B cell (primary cell): ENCODE results near the gene CELA3B. TPM values are rescaled to one million over a fixed set of nuclear protein-coding genes. Genes with fewer than 3 reads are reported as not detected.
"Not testable (repeated sequence)": the region's sequence is repeated elsewhere in the genome, so short reads cannot be mapped to it uniquely, and the experiment has no call there.

Source experiments
- ATAC-seq: fragments of 200-7000 bp; cut with Tn5 transposase; one replicate; pipeline ENCODE4 v1.10.0; 2021; ENCODE audit warnings: low read depth, mild to moderate bottlenecking, moderate number of reproducible peaks, moderate library complexity
- CTCF ChIA-PET: fragments of 350-600 bp; sonication (Branson Sonifier 250); formaldehyde crosslinking; loops from one replicate; lab custom pipeline; 2021; ENCODE audit warnings: antibody characterized with exemption, inconsistent platforms; lab: Charles Lee
- POLR2A ChIA-PET: fragments of 350-600 bp; sonication (Branson Sonifier 250); formaldehyde crosslinking; loops from one replicate; lab custom pipeline; 2021; ENCODE audit warnings: antibody characterized with exemption; lab: Charles Lee
- DNase-seq: peaks from one replicate; pipeline ENCODE4 v3.0.0; 2013
- H2AFZ ChIP-seq: 2 replicates; pipeline ENCODE4 v1.6.1; 2012; ENCODE audit warnings: mild to moderate bottlenecking, low read depth, low read length; ENCODE audit not compliant: insufficient read depth, poor library complexity, severe bottlenecking
- H3K27ac ChIP-seq, 2 donors: 1 replicate in 1 of 2; 2 replicates in 1 of 2; pipeline ENCODE4 v1.5.1; 2012 to 2013; ENCODE audit warnings: low read length in 2 of 2, mild to moderate bottlenecking in 2 of 2, moderate library complexity in 1 of 2
- H3K27me3 ChIP-seq, 4 experiments: fragments of 200-600 bp in 1 of 4; sonication (generic) in 1 of 4; replicated peaks in 1 of 4; 1 replicate in 2 of 4; 2 replicates in 2 of 4; pipeline versions ENCODE4 v1.6.1 to v1.7.0; 2013 to 2016; ENCODE audit warnings: low read length in 3 of 4, mild to moderate bottlenecking in 2 of 4, mixed read lengths in 1 of 4, moderate library complexity in 1 of 4; ENCODE audit not compliant: insufficient read depth in 4 of 4, control insufficient read depth in 3 of 4; ENCODE audit errors: control extremely low read depth in 1 of 4
- H3K36me3 ChIP-seq, 2 experiments: replicated peaks in 1 of 2; 1 replicate in 1 of 2; 2 replicates in 1 of 2; pipeline versions ENCODE4 v1.6.1 to v1.7.1; 2013; ENCODE audit warnings: low read length in 1 of 2; ENCODE audit not compliant: insufficient read depth in 2 of 2, control insufficient read depth in 1 of 2; ENCODE audit errors: control extremely low read depth in 1 of 2, extremely low read depth in 1 of 2
- H3K4me1 ChIP-seq, 2 donors: fragments of 200-600 bp in 1 of 2; sonication (generic) in 1 of 2; 1 replicate in 1 of 2; 2 replicates in 1 of 2; pipeline versions ENCODE4 v1.5.1 to v1.6.1; 2013 to 2017; ENCODE audit warnings: low read length in 2 of 2; ENCODE audit not compliant: control insufficient read depth in 2 of 2, insufficient read depth in 2 of 2
- H3K4me2 ChIP-seq: replicated peaks from 2 replicates; pipeline ENCODE3; 2012; ENCODE audit warnings: mild to moderate bottlenecking, low read depth, low read length; ENCODE audit not compliant: poor library complexity, severe bottlenecking
- H3K4me3 ChIP-seq, 5 experiments: fragments of 200-600 bp in 1 of 5; sonication (generic) in 1 of 5; 1 replicate in 3 of 5; 2 replicates in 2 of 5; pipeline versions ENCODE4 v1.5.1 to v1.7.0; 2011 to 2016; ENCODE audit warnings: low read length in 4 of 5, mild to moderate bottlenecking in 4 of 5, low read depth in 2 of 5, control low read depth in 1 of 5, moderate library complexity in 1 of 5; ENCODE audit not compliant: insufficient read depth in 1 of 5; ENCODE audit errors: control extremely low read depth in 1 of 5, extremely low read depth in 1 of 5
- H3K79me2 ChIP-seq: fragments of 200-600 bp; sonication (generic); one replicate; pipeline ENCODE4 v1.6.0; 2016; ENCODE audit warnings: low read length; ENCODE audit not compliant: control insufficient read depth, insufficient read depth
- H3K9ac ChIP-seq: fragments of 200-600 bp; sonication (generic); 2 replicates; pipeline ENCODE4 v1.6.1; 2017; ENCODE audit warnings: mild to moderate bottlenecking, low read length, moderate library complexity
- H3K9me3 ChIP-seq, 3 donors: one replicate each; pipeline versions ENCODE4 v1.6.1 to v1.7.1; 2013; ENCODE audit warnings: low read length in 2 of 3; ENCODE audit not compliant: control insufficient read depth in 2 of 3, insufficient read depth in 1 of 3; ENCODE audit errors: control extremely low read depth in 1 of 3
- H4K20me1 ChIP-seq: 2 replicates; pipeline ENCODE4 v1.6.0; 2012; ENCODE audit warnings: mild to moderate bottlenecking, low read length; ENCODE audit not compliant: insufficient read depth, control insufficient read depth, poor library complexity, severe bottlenecking
- H3K27ac Mint-ChIP-seq: one replicate; pipeline ENCODE4 v1.8.0; 2021; ENCODE audit warnings: mixed read lengths
- H3K27me3 Mint-ChIP-seq: one replicate; pipeline ENCODE4 v1.8.0; 2021; ENCODE audit warnings: mixed read lengths
- H3K4me1 Mint-ChIP-seq: one replicate; pipeline ENCODE4 v1.8.0; 2021; ENCODE audit warnings: mixed read lengths
- H3K4me3 Mint-ChIP-seq: one replicate; pipeline ENCODE4 v1.8.0; 2021; ENCODE audit warnings: mixed read lengths
- H3K9me3 Mint-ChIP-seq: one replicate; pipeline ENCODE4 v1.8.0; 2022; ENCODE audit warnings: mixed read lengths; ENCODE audit not compliant: insufficient read depth
- EZH2 ChIP-seq: IDR thresholded peaks from 2 replicates; pipeline ENCODE4 v1.6.1; 2012; ENCODE audit warnings: borderline replicate concordance, low read depth, mild to moderate bottlenecking, moderate library complexity, low read length; ENCODE audit not compliant: insufficient read depth, poor library complexity, severe bottlenecking
- WGBS: methylation state at CpG from one replicate; pipeline ENCODE4 v1.1.5; 2013; ENCODE audit warnings: missing lambda C conversion rate; ENCODE audit not compliant: insufficient coverage; 5-methylcytosine and 5-hydroxymethylcytosine counted together
- intact Hi-C: fragments of 100-400 bp; cut with micrococcal nuclease; formaldehyde crosslinking; loops from one replicate; pipeline ENCODE4 v1.10.0; 2022
- polyA plus RNA-seq: library from polyadenylated mRNA; depleted of rRNA; stranded (reverse); fragments of >200 nt; gene quantifications from 2 replicates; pipeline ENCODE4 v1.2.3, GENCODE V29; 2012
- total RNA-seq, 2 donors: library from RNA; stranded (reverse); fragments of 120-200 nt in 1 of 2; gene quantifications; 1 replicate in 1 of 2; 2 replicates in 1 of 2; pipeline versions ENCODE4 v1.2.3 to v1.2.4, GENCODE V29; 2013 to 2022
- TF ChIP-seq, protein P1 (sequence below): fragments of 200-600 bp; IDR thresholded peaks from one replicate; pipeline ENCODE4 v1.8.0; 2022; ENCODE audit warnings: antibody characterized with exemption, mild to moderate bottlenecking

CELA3B gene
- total and polyA plus RNA-seq, 2 donors (not counting 1 experiment from before 2014, with no cell fraction given) = not detected

- ATAC-seq = no peak
- no peaks in the 10 kb centered on the region for H3K9me3 Mint-ChIP-seq
- TF ChIP-seq, protein P1, sequence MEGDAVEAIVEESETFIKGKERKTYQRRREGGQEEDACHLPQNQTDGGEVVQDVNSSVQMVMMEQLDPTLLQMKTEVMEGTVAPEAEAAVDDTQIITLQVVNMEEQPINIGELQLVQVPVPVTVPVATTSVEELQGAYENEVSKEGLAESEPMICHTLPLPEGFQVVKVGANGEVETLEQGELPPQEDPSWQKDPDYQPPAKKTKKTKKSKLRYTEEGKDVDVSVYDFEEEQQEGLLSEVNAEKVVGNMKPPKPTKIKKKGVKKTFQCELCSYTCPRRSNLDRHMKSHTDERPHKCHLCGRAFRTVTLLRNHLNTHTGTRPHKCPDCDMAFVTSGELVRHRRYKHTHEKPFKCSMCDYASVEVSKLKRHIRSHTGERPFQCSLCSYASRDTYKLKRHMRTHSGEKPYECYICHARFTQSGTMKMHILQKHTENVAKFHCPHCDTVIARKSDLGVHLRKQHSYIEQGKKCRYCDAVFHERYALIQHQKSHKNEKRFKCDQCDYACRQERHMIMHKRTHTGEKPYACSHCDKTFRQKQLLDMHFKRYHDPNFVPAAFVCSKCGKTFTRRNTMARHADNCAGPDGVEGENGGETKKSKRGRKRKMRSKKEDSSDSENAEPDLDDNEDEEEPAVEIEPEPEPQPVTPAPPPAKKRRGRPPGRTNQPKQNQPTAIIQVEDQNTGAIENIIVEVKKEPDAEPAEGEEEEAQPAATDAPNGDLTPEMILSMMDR = no peak
- no peak for TF ChIP-seq EZH2
- no peak overlapping the region for H3K4me3 Mint-ChIP-seq
- Histone ChIP-seq H3K36me3 (no peaks in the 10 kb centered on the region), H3K4me1 (peaks cover 3 to 5% of the 10 kb centered on the region in 2 donors), H3K79me2 (no peaks in the 10 kb centered on the region), H3K4me2 (no peak overlapping the region), H3K27ac (no peak overlapping the region), H3K9me3 (no peaks in the 10 kb centered on the region), H3K27me3 (peaks cover 0 to 3% (median 0%) of the 10 kb centered on the region in 4 experiments), H3K9ac (no peak overlapping the region), H2AFZ (no peak overlapping the region), H3K4me3 (no peak overlapping the region), H4K20me1 (no peaks in the 10 kb centered on the region)
- peaks cover 7% of the 10 kb centered on the region for H3K4me1 Mint-ChIP-seq
- ChIA-PET POLR2A (no interaction called here), CTCF (no interaction called here)
- peaks cover 14% of the 10 kb centered on the region for H3K27me3 Mint-ChIP-seq
- intact Hi-C loops = no loop called here
- DNase-seq = no peak
- no peak overlapping the region for H3K27ac Mint-ChIP-seq
- 87% methylated on average over 9 of the region's 10 CpGs for WGBS
These were observed 34.4 kb upstream of the CELA3B start for GRCh38 chr1:21942464-21942863.

GRCh38 chr1:21942959-21943640, 33.7 kb upstream of the CELA3B start:
- intact Hi-C loops, H3K4me3 ChIP-seq, H3K4me1 Mint-ChIP-seq, H3K9me3 ChIP-seq, H3K27me3 Mint-ChIP-seq, H3K27ac Mint-ChIP-seq, H4K20me1 ChIP-seq, DNase-seq, H3K9ac ChIP-seq, H3K9me3 Mint-ChIP-seq, H3K79me2 ChIP-seq, ATAC-seq, H3K27me3 ChIP-seq, POLR2A ChIA-PET, H2AFZ ChIP-seq, H3K27ac ChIP-seq, CTCF ChIA-PET, H3K4me3 Mint-ChIP-seq, H3K4me2 ChIP-seq, H3K4me1 ChIP-seq, H3K36me3 ChIP-seq: not testable (repeated sequence)
- WGBS = 91% methylated on average over 17 of the region's 19 CpGs
